GM12878 (cell line): ENCODE results near the gene TBCA. TPM values are rescaled to one million over a fixed set of nuclear protein-coding genes. Genes with fewer than 3 reads are reported as not detected.

Experiments used
- ATAC-seq: fragments of 200-7000 bp; cut with Tn5 transposase; 3 replicates; pipeline ENCODE4 v1.9.1; 2020; ENCODE audit warnings: mild to moderate bottlenecking, moderate library complexity
- BruUV-seq: library from RNA; stranded (reverse); fragments of 400-500 nt; replicated peaks from 2 replicates; lab custom pipeline; 2021; lab: Mats Ljungman, UMichigan
- CTCF ChIA-PET: fragments of 300-600 bp; sonication (Branson Sonifier 250); formaldehyde crosslinking; extraction: SDS; loops from one replicate; lab custom pipeline; 2021; ENCODE audit warnings: inconsistent platforms; lab: Yijun Ruan, JAX
- POLR2A ChIA-PET: fragments of 350-600 bp; formaldehyde crosslinking; extraction: SDS; loops from one replicate; lab custom pipeline; 2021; ENCODE audit warnings: inconsistent platforms; lab: Charles Lee
- RAD21 ChIA-PET: fragments of 300-600 bp; sonication (Branson Sonifier 250); formaldehyde crosslinking; loops from one replicate; lab custom pipeline; 2023; ENCODE audit warnings: antibody characterized with exemption; ENCODE audit not compliant: unreplicated experiment; lab: Charles Lee
- SMC1A ChIA-PET: fragments of 300-600 bp; sonication (Branson Sonifier 250); formaldehyde crosslinking; loops from one replicate; lab custom pipeline; 2023; ENCODE audit not compliant: unreplicated experiment, uncharacterized antibody; lab: Charles Lee
- DNase-seq: peaks from one replicate; pipeline ENCODE4 v3.0.0-alpha.2; 2011; ENCODE audit warnings: low read depth, low spot score
- FAIRE-seq: peaks from 3 replicates; lab custom pipeline; 2011; peaks lifted over from hg19 to GRCh38; lab: Jason Lieb, UNC
- H2AFZ ChIP-seq: 2 replicates; pipeline ENCODE4 v1.6.0; 2011; ENCODE audit warnings: low read depth, low read length, control low read depth; ENCODE audit not compliant: control insufficient read depth
- H3K27ac ChIP-seq: 2 replicates; pipeline ENCODE4 v1.5.1; 2011; ENCODE audit warnings: control low read depth; ENCODE audit not compliant: control insufficient read depth, insufficient read depth
- H3K27me3 ChIP-seq, 2 experiments: replicated peaks in 1 of 2; 2 replicates each; pipeline versions ENCODE4 v1.6.0 to v1.6.1; 2011; ENCODE audit warnings: low read length in 1 of 2; ENCODE audit not compliant: control insufficient read depth in 2 of 2, insufficient read depth in 2 of 2
- H3K36me3 ChIP-seq, 2 experiments: 2 replicates each; pipeline ENCODE4 v1.5.1; 2011; ENCODE audit warnings: low read length in 1 of 2; ENCODE audit not compliant: control insufficient read depth in 2 of 2, insufficient read depth in 2 of 2
- H3K4me1 ChIP-seq: 2 replicates; pipeline ENCODE4 v1.6.1; 2011; ENCODE audit warnings: mild to moderate bottlenecking, low read length, moderate library complexity, mixed read lengths; ENCODE audit not compliant: control insufficient read depth, insufficient read depth
- H3K4me2 ChIP-seq: 2 replicates; pipeline ENCODE4 v1.6.0; 2011; ENCODE audit warnings: control low read depth; ENCODE audit not compliant: control insufficient read depth, insufficient read depth
- H3K4me3 ChIP-seq: fragments of 200-600 bp; sonication (generic); 2 replicates; pipeline ENCODE4 v1.5.1; 2016
- H3K79me2 ChIP-seq: 2 replicates; pipeline ENCODE4 v1.6.0; 2011; ENCODE audit warnings: low read length; ENCODE audit not compliant: control insufficient read depth, insufficient read depth
- H3K9ac ChIP-seq: 2 replicates; pipeline ENCODE4 v1.8.0; 2011; ENCODE audit warnings: low read length, control low read depth, mixed read lengths; ENCODE audit not compliant: control insufficient read depth, insufficient read depth
- H3K9me3 ChIP-seq: replicated peaks from 3 replicates; pipeline ENCODE4 v1.5.1; 2011; ENCODE audit warnings: mild to moderate bottlenecking, low read length; ENCODE audit not compliant: control insufficient read depth, insufficient read depth
- H4K20me1 ChIP-seq: 2 replicates; pipeline ENCODE4 v1.6.0; 2011; ENCODE audit not compliant: control insufficient read depth, insufficient read depth
- CEBPB ChIP-seq, 2 experiments: fragments of 150-350 bp in 1 of 2; IDR thresholded peaks; 2 replicates each; pipeline ENCODE4 v1.6.1; 2012 to 2014; ENCODE audit warnings: low read depth in 2 of 2, low read length in 2 of 2, borderline replicate concordance in 1 of 2, inconsistent platforms in 1 of 2
- IKZF1 ChIP-seq: fragments of 450-650 bp; conservative IDR thresholded peaks from 2 replicates; pipeline ENCODE4 v1.6.1; 2017; ENCODE audit warnings: antibody characterized with exemption, mild to moderate bottlenecking
- IRF3 ChIP-seq: fragments of 450-650 bp; IDR thresholded peaks from 2 replicates; pipeline ENCODE4 v1.6.1; 2014; ENCODE audit warnings: mild to moderate bottlenecking
- MXI1 ChIP-seq: fragments of 150-350 bp; IDR thresholded peaks from 2 replicates; pipeline ENCODE4 v1.6.1; 2011; ENCODE audit warnings: low read depth, mild to moderate bottlenecking, inconsistent platforms, low read length, improper control_type of control experiment
- NR2F1 ChIP-seq: fragments of 450-650 bp; conservative IDR thresholded peaks from 2 replicates; pipeline ENCODE4 v1.6.1; 2017; ENCODE audit warnings: mild to moderate bottlenecking
- SP1 ChIP-seq: IDR thresholded peaks from one replicate; pipeline ENCODE4 v1.6.1; 2011; ENCODE audit warnings: low read depth, low read length
- WGBS: methylation state at CpG from one replicate; pipeline ENCODE4 v1.1.6; 2016; ENCODE audit warnings: low lambda C conversion rate; ENCODE audit not compliant: insufficient replicate concordance, insufficient coverage; ENCODE audit errors: missing lambda C conversion rate; 5-methylcytosine and 5-hydroxymethylcytosine counted together
- in situ Hi-C: fragments of 300-500 bp; cut with MboI; formaldehyde crosslinking; loops from 9 replicates; pipeline ENCODE4 v1.14.3; 2018; ENCODE audit warnings: mixed read lengths
- intact Hi-C: fragments of 100-400 bp; cut with micrococcal nuclease; formaldehyde crosslinking; loops from one replicate; pipeline ENCODE4 v1.14.2; 2022; ENCODE audit not compliant: unreplicated experiment
- polyA plus RNA-seq, 11 experiments: library from polyadenylated mRNA; depleted of rRNA in 4 of 11; unstranded in 6 of 11; stranded (reverse) in 5 of 11; fragments of >200 nt; fragmentation: Nextera tagmentation in 4 of 11; fragmentation: Illumina TruSeq in 1 of 11; extraction: Ambion mirVana in 4 of 11; extraction: Trizol in 1 of 11; gene quantifications; 1 replicate in 1 of 11; 2 replicates in 10 of 11; pipeline versions ENCODE4 v1.2.1 to v1.2.3, GENCODE V29; 2011 to 2016; ENCODE audit warnings: inconsistent platforms in 2 of 11, missing spikeins in 2 of 11, low read depth in 1 of 11
- total RNA-seq, 4 experiments: library from RNA; depleted of rRNA in 3 of 4; stranded (reverse); fragments of >200 nt in 3 of 4; fragmentation: Illumina TruSeq in 1 of 4; extraction: Trizol in 1 of 4; gene quantifications; 2 replicates each; pipeline versions ENCODE4 v1.2.1 to v1.2.3, GENCODE V29; 2013 to 2021

The TBCA gene
- total and polyA plus RNA-seq, 10 of the 15 experiments (the other 5 are each of a cell fraction or from before 2014, with no cell fraction given): 86.3 to 647 (median 294) TPM

- H3K4me2 ChIP-seq: no peak overlapping the region
- H3K79me2 ChIP-seq: no peaks in the 10 kb centered on the region; the same call in 1 of the 2 replicates
- ChIA-PET SMC1A (interaction anchor here (1.7 kb wide), 1 partner anchor 97 kb away, joined by 4 read pairs; no protein-coding TSS in a partner anchor), RAD21 (no interaction called here), POLR2A (interaction anchor here (0.6 kb wide), 1 partner anchor 157 kb away, joined by 3 read pairs; no protein-coding TSS in a partner anchor), CTCF (no interaction called here)
- FAIRE-seq (no peak), DNase-seq (no peak), ATAC-seq (no peak)
- no peaks in the 10 kb centered on the region for H4K20me1 ChIP-seq
- H2AFZ ChIP-seq: no peak overlapping the region
- intact Hi-C loops: no loop called here
- no peak overlapping the region for H3K27ac ChIP-seq
- peaks cover 1% of the 10 kb centered on the region; the same call in 2 of the 3 replicates for H3K9me3 ChIP-seq
- no peak for TF ChIP-seq SP1
- no peak for TF ChIP-seq MXI1
- TF ChIP-seq CEBPB (IDR thresholded peaks at IDR 0.05; ENCODE audit: borderline replicate concordance in 1 of 2, low read depth in 2 of 2, low read length in 2 of 2): no peak
- TF ChIP-seq NR2F1: no peak
- TF ChIP-seq IKZF1: no peak
- TF ChIP-seq IRF3: no peak
- 95% methylated on average over 1 of the region's 1 CpG for WGBS
- H3K27me3 ChIP-seq: no peaks in the 10 kb centered on the region
- no TSS peak for BruUV-seq
- in situ Hi-C loops: no loop called here
- peaks cover 8% of the 10 kb centered on the region; the same call in 1 of the 2 replicates for H3K4me1 ChIP-seq
- H3K9ac ChIP-seq: no peak overlapping the region
- no peaks in the 10 kb centered on the region for H3K36me3 ChIP-seq
- H3K4me3 ChIP-seq: no peak overlapping the region
Observed at GRCh38 chr5:77781076-77781475, 4.9 kb upstream of the TBCA start.
